Stimulated activated CD8-positive, alpha-beta memory T cell treated with anti-CD3 and anti-CD28 coated beads, Interleukin-12 subunit alpha, Interleukin-12 subunit beta, amount 100 ng/mL, for 4 hours (primary cell): ENCODE results near the gene MLPH.
A peak's percentile ranks its signal among the peaks of the same experiment; 100 is the strongest.

Experiments used
- DNase-seq: peaks from one replicate; pipeline ENCODE4 v3.0.0-alpha.2; 2020; ENCODE audit warnings: low read depth

MLPH gene

GRCh38 chr2:237569041-237569440 lies 82.0 kb downstream of the MLPH start:
- no peak for DNase-seq

GRCh38 chr2:237569896-237570295 lies 82.8 kb downstream of the MLPH start:
- DNase-seq, result no peak

DNA sequence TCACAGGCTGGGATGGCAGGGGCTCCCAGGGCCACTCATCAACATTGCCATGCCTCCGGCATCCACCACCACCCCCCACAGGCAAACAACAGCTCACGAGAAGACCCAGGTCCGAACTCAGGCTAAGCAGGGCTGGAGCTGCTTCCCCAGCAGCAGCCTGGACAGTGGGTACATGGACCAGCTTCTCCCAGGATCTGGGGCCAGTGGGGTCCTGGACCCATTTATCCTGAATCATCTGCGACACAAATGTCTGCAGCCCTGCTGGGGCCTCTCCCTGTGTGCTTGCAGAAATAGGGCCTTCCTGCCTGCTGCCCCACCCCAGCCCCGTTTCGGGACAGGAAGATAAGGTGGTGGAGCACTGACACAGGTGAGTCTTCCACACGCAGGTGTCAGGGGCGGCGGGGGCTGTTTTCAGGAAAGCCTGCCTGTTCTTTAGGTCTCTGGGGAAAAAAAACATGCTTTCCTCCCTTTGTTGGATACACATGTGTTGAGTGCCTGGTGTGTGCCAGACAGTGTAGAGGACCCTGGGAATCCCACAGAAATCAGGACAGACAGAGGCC lies 83.8 kb downstream of the MLPH start:
- no peak for DNase-seq

DNA sequence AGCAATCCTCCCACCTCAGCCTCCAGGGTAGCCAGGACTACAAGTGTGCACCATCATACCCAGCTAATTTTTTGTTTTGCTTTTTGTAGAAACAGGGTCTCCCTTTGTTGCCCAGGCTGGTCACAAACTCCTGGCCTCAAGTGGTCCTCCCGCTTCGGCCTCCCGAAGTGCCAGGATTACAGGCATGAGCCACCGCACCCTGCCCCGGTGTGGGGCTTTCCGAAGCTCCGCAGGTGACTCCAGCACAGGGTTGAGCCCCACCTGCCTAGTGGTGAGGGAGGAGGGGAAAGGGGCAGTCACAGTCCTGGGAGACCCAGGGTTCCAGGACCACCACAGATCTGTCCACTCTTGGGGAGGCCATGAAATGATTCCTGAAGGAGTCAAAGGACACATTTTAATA lies 84.5 kb downstream of the MLPH start:
- DNase-seq, result no peak

DNA sequence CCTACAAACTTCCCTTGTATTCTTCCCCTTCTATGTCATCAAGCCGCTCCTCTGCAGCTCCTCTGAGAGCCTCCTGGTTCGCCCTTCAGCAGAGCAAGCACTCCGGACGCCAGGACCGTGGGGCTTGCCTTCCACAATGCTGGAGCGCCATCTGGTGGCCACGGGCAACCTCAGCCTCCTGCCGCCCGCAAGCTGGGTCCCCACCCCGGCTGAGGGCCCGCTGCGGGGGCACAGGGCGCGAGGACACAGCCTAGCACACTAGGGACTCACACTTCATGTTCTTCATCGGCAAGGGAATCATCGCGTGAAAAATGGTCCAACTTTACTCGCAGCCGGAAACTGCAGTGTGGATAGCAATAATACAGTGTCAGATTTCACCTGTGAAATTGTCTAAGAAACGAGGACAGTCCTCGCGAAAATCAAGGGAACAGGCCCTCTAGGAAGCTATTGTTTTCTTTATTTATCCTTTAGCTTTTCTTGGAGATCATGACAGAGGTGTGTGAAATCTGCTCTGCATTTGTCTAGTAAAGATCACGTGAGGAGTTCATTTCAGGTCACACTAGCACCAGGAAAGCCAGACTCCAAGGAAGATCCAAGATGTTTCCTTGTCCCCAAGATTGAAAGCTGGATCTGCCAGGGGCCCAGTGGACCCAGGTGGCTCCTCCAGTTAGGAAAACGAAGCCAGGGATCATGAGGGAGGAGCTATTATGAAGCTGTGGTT lies 85.1 kb downstream of the MLPH start:
- peak; percentile 68 for DNase-seq

GRCh38 chr2:237572742-237573101 lies 85.7 kb downstream of the MLPH start:
- DNase-seq, result no peak

DNA sequence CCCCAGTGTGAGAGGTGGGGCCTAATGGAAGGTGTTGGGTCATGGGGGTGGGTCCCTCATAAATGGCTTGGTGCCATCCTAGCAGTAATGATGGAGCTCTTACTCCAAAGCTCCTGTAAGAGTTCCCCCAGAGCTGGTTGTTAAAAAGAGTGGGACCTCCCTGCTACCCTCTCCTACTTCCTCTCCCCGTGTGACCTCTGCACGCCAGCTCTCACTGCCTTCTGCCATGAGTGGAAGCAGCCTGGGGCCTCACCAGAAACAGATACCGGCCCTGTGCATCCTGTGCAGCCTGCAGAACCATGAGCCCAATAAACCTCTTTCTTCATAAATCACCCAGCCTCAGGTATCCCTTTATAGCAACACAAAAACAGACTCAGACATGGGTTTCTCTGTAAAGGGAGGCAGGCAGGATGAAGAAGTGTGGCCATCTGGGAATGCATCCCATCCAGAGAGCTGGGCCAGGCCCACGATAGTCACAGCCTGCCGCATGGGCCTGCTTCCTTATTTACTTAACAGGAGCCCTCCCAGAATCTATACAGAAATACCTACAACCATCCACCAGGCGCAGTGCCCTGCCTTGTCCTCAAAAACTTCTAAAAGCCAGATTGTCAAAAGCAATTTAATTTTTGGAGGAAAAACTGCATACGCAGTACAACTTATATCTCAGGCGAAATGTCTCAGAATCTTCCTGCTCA lies 86.8 kb downstream of the MLPH start:
- DNase-seq, result no peak

DNA sequence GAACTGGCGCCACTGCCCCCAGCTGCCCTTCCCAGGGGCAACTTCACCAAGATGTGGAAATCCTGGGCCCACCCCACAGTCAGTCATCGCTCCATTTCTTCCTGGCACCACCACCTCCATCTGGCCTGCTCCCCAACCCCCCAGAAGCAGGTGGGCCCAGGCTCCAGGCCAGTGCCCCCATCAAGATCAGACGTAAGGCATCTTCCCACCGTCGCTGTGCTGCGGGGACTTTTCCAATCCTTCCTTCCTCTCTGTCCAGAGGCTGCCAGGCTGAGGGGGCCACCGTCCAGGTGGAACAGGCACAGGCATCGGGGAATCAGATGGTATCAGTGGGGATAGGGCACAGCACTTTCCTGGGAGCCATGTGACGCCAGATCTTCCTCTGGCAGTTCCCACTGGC lies 87.4 kb downstream of the MLPH start:
- DNase-seq, result no peak

DNA sequence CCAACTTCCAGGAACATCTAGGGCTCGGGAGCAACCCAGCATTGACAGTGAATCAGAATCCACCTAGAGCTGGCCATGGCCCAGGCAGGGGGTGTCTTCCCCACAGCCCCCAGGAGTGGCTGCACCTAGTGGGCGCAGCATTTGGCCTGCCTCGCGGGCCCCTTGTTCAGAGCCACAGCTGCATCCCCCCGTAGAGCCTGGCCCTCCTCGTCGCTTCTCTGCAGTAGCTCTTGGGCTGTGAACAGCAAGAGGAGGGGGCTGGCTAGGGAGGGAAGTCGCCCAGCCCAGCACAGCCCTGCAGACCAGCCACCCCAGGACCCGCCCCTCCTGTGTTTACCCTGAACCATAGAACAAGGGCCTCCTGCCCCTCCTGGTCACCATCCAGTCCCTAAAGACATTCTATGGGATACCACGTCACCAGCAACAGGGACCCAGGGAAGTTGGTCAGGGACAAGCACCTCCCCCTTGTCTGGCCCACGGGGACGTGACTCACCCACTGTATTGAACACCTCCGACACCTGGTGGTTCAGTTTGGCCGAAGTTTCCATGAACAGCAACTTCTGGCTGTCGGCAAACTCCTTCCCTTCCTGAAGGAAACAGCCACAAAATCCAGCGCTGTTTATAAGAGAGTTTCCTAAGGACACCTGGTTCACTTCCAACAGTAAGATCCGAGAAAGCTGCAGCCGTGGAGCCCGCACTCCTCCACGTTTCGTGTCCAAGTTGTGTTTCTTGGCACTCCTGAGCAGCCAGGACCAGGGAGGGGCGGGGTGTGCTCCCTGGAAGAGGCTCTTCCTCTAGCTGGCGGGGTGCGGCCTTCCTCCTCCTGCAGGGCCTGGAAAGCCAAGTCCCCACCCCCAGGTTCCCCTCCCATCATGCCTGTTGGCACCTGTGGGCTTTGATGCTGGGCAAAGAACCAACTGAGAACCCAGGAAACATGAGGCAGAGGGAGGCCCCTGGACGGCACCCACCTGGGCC lies 88.1 kb downstream of the MLPH start:
- no peak for DNase-seq

DNA sequence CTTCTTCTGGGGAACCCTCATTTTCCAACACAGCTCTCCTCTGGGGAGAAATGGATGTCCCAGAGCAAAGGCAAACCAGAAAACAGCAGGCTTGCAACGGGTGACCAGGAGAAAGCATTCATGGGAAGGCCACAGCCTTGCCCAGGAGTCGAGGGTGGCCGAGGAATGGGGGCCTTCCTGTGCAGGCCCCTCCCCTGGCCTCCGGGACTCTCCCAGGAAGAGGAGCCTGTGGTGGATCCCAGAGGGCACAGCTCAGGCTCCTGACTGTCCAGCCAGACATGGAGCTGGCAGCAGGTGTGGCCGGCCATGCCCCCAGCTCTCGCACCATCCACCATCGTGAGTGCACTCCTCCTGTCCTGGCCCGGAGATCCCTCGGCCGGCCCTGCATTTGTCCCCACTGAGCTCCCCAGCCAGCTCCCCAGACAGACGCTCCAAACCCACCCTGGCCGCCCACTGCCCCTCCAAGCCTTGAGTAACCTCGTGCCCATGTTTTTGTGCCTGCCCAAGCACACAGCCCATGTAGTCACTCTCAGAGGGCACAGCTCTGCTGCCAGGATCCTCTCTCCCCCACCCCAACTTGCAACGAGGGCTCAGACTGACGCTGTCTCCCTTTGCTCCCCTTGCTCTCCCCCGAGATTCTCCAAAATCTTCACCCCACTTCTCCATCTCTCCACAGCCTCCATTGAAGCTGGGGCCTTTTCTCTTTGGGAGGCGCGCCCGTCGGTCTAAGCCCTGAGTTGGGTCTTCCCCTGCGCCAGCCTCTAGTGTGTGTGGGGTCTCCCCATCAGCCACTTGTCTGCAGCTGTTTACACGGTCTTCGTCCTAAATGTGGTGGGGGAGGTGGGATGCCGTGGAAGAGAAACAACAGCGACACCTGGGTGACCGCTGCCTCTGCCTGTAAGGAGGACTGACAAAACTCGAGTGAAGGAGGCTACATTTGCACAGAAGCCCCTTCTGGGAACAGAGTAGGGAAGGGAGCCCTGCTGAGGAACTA lies 89.1 kb downstream of the MLPH start:
- no peak for DNase-seq

DNA sequence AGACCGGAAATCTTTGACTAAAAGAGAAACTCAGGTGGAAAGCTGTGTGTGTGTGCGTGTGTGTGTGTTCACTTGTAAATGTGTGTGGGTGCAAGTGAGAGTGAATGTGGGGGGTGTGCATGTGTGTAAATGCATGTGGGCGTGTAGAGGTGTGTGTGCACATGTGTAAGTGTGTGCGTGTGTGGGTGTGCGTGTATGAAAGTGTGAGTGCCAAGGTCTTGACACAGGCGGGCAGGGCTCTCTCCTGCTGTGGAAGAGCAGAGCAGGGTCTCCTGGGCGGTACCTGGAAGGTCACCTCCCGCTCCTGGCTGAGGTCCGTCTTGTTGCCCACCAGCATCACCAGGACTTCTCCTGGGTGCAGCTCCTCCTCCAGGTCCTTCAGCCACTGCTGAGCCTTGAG lies 89.9 kb downstream of the MLPH start:
- DNase-seq, result no peak

DNA sequence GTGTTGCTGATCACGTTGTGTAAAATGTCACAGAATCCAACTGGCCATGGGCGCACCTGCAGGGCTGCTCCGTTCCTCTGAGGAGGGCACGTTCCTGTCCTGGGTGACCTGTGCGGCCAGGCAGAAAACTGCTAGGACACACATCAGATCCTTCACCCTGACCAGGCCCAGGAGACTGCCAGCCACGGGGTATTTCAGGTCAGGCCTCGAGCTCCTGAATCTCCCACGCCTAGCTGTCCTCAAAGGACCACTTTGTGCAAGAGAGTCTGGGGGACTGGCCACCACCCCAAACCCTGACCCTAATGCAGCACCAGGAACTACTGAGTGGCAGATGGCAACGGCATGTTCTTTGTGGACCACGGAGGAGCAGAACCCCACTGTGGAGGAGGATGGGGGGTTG lies 90.4 kb downstream of the MLPH start:
- DNase-seq, result no peak

GRCh38 chr2:237577956-237578870 lies 91.2 kb downstream of the MLPH start:
- no peak for DNase-seq

GRCh38 chr2:237581326-237581725 lies 94.3 kb downstream of the MLPH start:
- no peak for DNase-seq

- no peak for DNase-seq
Measured at GRCh38 chr2:237581751-237582746, 95.0 kb downstream of the MLPH start.

DNA sequence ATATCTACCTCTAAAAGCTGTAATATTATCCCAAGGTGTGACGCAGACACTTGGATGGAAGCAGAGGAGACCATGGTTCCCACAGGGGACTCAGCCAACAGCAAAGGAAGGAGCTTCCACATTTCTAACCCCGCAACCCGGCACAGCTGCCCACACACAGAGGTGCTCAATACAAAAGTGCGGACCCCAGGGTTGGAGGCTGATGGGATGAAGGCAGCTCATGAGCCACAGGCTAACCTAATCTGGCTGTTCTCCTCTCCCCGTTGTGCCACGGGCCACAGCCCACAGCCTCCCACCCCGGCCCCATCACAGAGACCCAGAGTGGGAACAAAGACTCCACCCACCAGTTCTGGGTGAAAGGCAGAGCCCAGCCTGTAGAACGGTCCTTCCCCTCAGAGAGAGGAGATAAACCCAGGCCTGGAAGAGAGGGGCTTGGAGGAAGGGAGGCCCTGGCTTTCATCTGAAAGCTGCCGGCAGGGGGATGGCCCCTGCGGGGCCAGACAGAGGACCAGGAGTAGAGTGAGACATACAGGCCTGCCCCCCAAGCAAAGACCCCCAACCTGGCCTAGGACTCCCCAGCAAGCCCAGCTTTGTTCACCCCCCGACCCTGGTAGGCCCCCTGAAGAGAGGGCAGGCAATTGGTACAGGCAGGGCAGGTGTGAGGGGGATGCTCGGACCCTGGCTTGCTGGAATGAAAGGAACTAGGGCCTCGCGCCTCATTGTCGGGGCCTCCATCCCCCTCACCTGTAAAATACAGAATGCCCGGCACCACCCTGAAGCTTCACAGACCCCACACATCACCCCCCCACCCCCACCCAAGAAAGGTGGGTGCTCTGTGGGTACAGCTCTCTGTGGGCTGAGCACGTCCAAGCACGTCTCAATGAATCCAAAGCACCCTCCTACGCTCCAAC lies 96.6 kb downstream of the MLPH start:
- no peak for DNase-seq

- DNase-seq, result no peak
Measured at GRCh38 chr2:237585590-237586221, 98.7 kb downstream of the MLPH start.
